PC-9 (cell line): ENCODE results near the gene PON3.

Experiments
- CTCF ChIP-seq: fragments of 200-600 bp; sonication (generic); conservative IDR thresholded peaks from 2 replicates; pipeline ENCODE4 v1.6.1; 2017; ENCODE audit warnings: mixed run types, antibody characterized with exemption, mild to moderate bottlenecking, moderate library complexity
- EZH2 ChIP-seq: fragments of 200-600 bp; sonication (generic); IDR thresholded peaks from 2 replicates; pipeline ENCODE4 v1.8.0; 2017; ENCODE audit warnings: antibody characterized with exemption, low read depth

GRCh38 chr7:95368235-95368634, 27.9 kb downstream of the PON3 start:
- TF ChIP-seq CTCF (no peak), EZH2 (no peak)
